Fibroblast of villous mesenchyme (primary cell): ENCODE data around the gene C1QL4. TPM values are rescaled to one million over a fixed set of nuclear protein-coding genes. Genes with fewer than 3 reads are reported as not detected.
"Not testable (repeated sequence)": the region's sequence is repeated elsewhere in the genome, so short reads cannot be mapped to it uniquely, and the experiment has no call there.

Experiments
- DNase-seq: peaks from one replicate; pipeline ENCODE4 v3.0.0-alpha.2; 2010; ENCODE audit warnings: low read depth
- H3K4me3 ChIP-seq: 2 replicates; pipeline ENCODE4 v1.5.1; 2011; ENCODE audit warnings: low read depth, mild to moderate bottlenecking, low read length
- total RNA-seq: library from RNA; depleted of rRNA; stranded (reverse); fragments of >200 nt; gene quantifications from 2 replicates; pipeline ENCODE4 v1.2.3, GENCODE V29; 2012
- TF ChIP-seq, protein P1 (sequence below): IDR thresholded peaks from 2 replicates; pipeline ENCODE4 v1.5.1; 2012; ENCODE audit warnings: low read depth, mild to moderate bottlenecking, low read length; ENCODE audit not compliant: insufficient read depth

The C1QL4 gene
- total RNA-seq, 1 donor = not detected

DNA sequence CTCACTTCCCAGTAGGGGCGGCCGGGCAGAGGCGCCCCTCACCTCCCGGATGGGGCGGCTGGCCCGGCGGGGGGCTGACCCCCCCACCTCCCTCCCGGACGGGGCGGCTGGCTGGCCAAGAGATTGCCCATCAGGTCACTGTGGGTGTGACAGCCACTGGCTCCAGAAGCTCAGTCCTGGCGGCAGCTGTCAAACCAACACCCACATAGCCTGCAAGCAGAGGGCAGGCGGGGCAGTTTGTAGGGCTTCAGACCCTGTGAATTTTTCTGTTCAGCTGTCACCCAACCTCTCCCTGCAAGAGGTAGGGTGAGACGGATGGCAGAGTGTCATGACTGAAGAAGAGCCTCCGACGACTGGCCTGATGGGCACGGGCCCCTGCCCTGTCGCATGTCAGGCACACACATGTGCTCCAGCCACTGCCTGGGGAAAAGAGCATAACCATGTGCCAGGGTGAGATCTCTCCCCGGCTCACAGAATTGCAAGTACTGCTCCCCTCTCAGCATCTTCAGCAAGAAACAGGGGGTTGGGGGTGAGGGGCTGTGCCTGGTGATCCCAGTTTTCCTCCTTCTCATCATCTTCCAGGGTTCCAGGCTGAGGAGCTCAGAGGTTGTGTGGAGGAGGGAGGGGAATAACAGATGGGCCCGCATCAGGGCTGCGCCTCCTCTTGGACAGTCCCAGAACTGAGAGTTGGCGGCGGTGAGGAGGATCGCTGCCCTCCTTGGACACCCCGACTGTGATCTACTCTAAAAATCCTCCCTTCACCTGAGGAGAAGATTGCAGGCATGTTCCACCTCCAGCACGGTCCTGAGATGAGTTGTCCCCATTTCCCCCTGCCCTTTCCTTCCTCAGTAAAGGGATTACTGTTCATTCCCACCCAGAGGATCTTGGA lies 53.2 kb downstream of the C1QL4 start:
- DNase-seq = no peak
- no peak overlapping the region for H3K4me3 ChIP-seq
- TF ChIP-seq, protein P1, sequence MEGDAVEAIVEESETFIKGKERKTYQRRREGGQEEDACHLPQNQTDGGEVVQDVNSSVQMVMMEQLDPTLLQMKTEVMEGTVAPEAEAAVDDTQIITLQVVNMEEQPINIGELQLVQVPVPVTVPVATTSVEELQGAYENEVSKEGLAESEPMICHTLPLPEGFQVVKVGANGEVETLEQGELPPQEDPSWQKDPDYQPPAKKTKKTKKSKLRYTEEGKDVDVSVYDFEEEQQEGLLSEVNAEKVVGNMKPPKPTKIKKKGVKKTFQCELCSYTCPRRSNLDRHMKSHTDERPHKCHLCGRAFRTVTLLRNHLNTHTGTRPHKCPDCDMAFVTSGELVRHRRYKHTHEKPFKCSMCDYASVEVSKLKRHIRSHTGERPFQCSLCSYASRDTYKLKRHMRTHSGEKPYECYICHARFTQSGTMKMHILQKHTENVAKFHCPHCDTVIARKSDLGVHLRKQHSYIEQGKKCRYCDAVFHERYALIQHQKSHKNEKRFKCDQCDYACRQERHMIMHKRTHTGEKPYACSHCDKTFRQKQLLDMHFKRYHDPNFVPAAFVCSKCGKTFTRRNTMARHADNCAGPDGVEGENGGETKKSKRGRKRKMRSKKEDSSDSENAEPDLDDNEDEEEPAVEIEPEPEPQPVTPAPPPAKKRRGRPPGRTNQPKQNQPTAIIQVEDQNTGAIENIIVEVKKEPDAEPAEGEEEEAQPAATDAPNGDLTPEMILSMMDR = peak; percentile 24

DNA sequence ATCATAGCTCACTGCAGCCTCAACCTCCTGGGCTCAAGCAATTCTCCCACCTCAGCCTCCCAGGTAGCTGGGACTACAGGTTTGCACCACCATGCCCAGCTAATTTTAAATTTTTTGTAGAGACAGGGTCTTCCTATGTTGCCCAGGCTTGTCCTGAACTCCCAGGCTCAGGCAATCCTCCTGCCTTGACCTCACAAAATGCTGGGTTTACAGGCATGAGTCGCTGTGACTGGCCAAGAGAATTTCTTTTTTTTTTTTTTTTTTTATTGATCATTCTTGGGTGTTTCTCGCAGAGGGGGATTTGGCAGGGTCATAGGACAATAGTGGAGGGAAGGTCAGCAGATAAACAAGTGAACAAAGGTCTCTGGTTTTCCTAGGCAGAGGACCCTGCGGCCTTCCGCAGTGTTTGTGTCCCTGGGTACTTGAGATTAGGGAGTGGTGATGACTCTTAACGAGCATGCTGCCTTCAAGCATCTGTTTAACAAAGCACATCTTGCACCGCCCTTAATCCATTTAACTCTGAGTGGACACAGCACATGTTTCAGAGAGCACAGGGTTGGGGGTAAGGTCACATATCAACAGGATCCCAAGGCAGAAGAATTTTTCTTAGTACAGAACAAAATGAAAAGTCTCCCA lies 54.1 kb downstream of the C1QL4 start:
- DNase-seq, H3K4me3 ChIP-seq: not testable (repeated sequence)

Other genes with a start within 250 kb of the C1QL4 start
- not detected in 2 replicates for gene DHH, start 242.4 kb downstream of the C1QL4 start, total RNA-seq
- 47.9 and 71.2 TPM in 2 replicates for gene LMBR1L, start 226.3 kb downstream of the C1QL4 start, total RNA-seq
- gene TUBA1B, start 205.8 kb downstream of the C1QL4 start, total RNA-seq = 1,457 and 1,471 TPM in 2 replicates
- gene TUBA1A, start 148.1 kb downstream of the C1QL4 start, total RNA-seq = 834 and 982 TPM in 2 replicates
- gene TUBA1C, start 72.1 kb downstream of the C1QL4 start, total RNA-seq = 376 and 609 TPM in 2 replicates
- gene PRPH, start 42.0 kb downstream of the C1QL4 start, total RNA-seq = under 0.01 TPM in 1 of 2 replicates, not detected in the other
- 11.3 and 14.7 TPM in 2 replicates for gene TROAP, start 13.9 kb downstream of the C1QL4 start, total RNA-seq
- gene DNAJC22, start 9.7 kb upstream of the C1QL4 start, total RNA-seq = 1.7 and 2.6 TPM in 2 replicates
- gene SPATS2, start 30.3 kb upstream of the C1QL4 start, total RNA-seq = 30.6 and 32.4 TPM in 2 replicates
- under 0.01 TPM in 2 replicates for gene KCNH3, start 201.8 kb upstream of the C1QL4 start, total RNA-seq
- 47.5 and 61.5 TPM in 2 replicates for gene MCRS1, start 231.0 kb upstream of the C1QL4 start, total RNA-seq